ENCODE data around the gene RPS6KA1.

Gene RPS6KA1

GRCh38 chr1:26516987-26517765, 12.4 kb upstream of the RPS6KA1 start:
- H3K4me3 ChIP-seq (replicated peaks; ENCODE audit: low read depth, low read length): no peak overlapping the region
- H3K36me3 ChIP-seq (ENCODE audit: control insufficient read depth, insufficient read depth, low read length): no peaks in the 10 kb centered on the region
- TF ChIP-seq CTCF (IDR thresholded peaks at IDR 0.05; ENCODE audit: insufficient read depth, low read length, poor library complexity, severe bottlenecking): no peak
- no peaks in the 10 kb centered on the region for H3K27me3 ChIP-seq (replicated peaks; ENCODE audit: control insufficient read depth, insufficient read depth, low read length)
- no peak for DNase-seq (ENCODE audit: extremely low read depth, insufficient read length)

GRCh38 chr1:26517766-26518049, 11.9 kb upstream of the RPS6KA1 start:
- Histone ChIP-seq H3K4me3 (replicated peaks; ENCODE audit: low read depth, low read length) (no peak overlapping the region), H3K36me3 (ENCODE audit: control insufficient read depth, insufficient read depth, low read length) (no peaks in the 10 kb centered on the region), H3K27me3 (replicated peaks; ENCODE audit: control insufficient read depth, insufficient read depth, low read length) (no peaks in the 10 kb centered on the region)
- no peak for DNase-seq (ENCODE audit: extremely low read depth, insufficient read length)
- TF ChIP-seq CTCF (IDR thresholded peaks at IDR 0.05; ENCODE audit: insufficient read depth, low read length, poor library complexity, severe bottlenecking): no peak

GRCh38 chr1:26518355-26518754, 11.2 kb upstream of the RPS6KA1 start:
- Histone ChIP-seq H3K27me3 (replicated peaks; ENCODE audit: control insufficient read depth, insufficient read depth, low read length) (no peaks in the 10 kb centered on the region), H3K36me3 (ENCODE audit: control insufficient read depth, insufficient read depth, low read length) (no peaks in the 10 kb centered on the region), H3K4me3 (replicated peaks; ENCODE audit: low read depth, low read length) (no peak overlapping the region)
- no peak for TF ChIP-seq CTCF (IDR thresholded peaks at IDR 0.05; ENCODE audit: insufficient read depth, low read length, poor library complexity, severe bottlenecking)
- DNase-seq (ENCODE audit: extremely low read depth, insufficient read length): no peak

GRCh38 chr1:26520339-26520738, 9.2 kb upstream of the RPS6KA1 start:
- H3K36me3 ChIP-seq (ENCODE audit: control insufficient read depth, insufficient read depth, low read length): no peaks in the 10 kb centered on the region
- H3K27me3 ChIP-seq (replicated peaks; ENCODE audit: control insufficient read depth, insufficient read depth, low read length): no peaks in the 10 kb centered on the region
- no peak overlapping the region for H3K4me3 ChIP-seq (replicated peaks; ENCODE audit: low read depth, low read length)
- DNase-seq (ENCODE audit: extremely low read depth, insufficient read length): no peak
- no peak for TF ChIP-seq CTCF (IDR thresholded peaks at IDR 0.05; ENCODE audit: insufficient read depth, low read length, poor library complexity, severe bottlenecking)

- no peak overlapping the region for H3K4me3 ChIP-seq (replicated peaks; ENCODE audit: low read depth, low read length)
- no peaks in the 10 kb centered on the region for H3K36me3 ChIP-seq (ENCODE audit: control insufficient read depth, insufficient read depth, low read length)
- DNase-seq (ENCODE audit: extremely low read depth, insufficient read length): no peak
- H3K27me3 ChIP-seq (replicated peaks; ENCODE audit: control insufficient read depth, insufficient read depth, low read length): no peaks in the 10 kb centered on the region
- no peak for TF ChIP-seq CTCF (IDR thresholded peaks at IDR 0.05; ENCODE audit: insufficient read depth, low read length, poor library complexity, severe bottlenecking)
Measured at GRCh38 chr1:26521669-26522030, 7.9 kb upstream of the RPS6KA1 start.

GRCh38 chr1:26522073-26522472, 7.5 kb upstream of the RPS6KA1 start:
- no peak for DNase-seq (ENCODE audit: extremely low read depth, insufficient read length)
- no peaks in the 10 kb centered on the region for H3K36me3 ChIP-seq (ENCODE audit: control insufficient read depth, insufficient read depth, low read length)
- H3K4me3 ChIP-seq (replicated peaks; ENCODE audit: low read depth, low read length): no peak overlapping the region
- TF ChIP-seq CTCF (IDR thresholded peaks at IDR 0.05; ENCODE audit: insufficient read depth, low read length, poor library complexity, severe bottlenecking): no peak
- no peaks in the 10 kb centered on the region for H3K27me3 ChIP-seq (replicated peaks; ENCODE audit: control insufficient read depth, insufficient read depth, low read length)
